HAP-1 (cell line): ENCODE data around the gene NIP7.
A peak's percentile ranks its signal among the peaks of the same experiment; 100 is the strongest.

Source experiments
- DNase-seq, 2 experiments: peaks; one replicate each; pipeline ENCODE4 v3.0.0-alpha.2; 2016 to 2020; ENCODE audit warnings: low spot score in 2 of 2
- H3K27me3 ChIP-seq: fragments of 250-450 bp; sonication (Bioruptor Pico); 2 replicates; pipeline ENCODE4 v1.5.1; 2020; ENCODE audit warnings: low read depth, mild to moderate bottlenecking, moderate library complexity
- H3K36me3 ChIP-seq: fragments of 250-450 bp; sonication (Bioruptor Pico); replicated peaks from 2 replicates; pipeline ENCODE4 v1.5.1; 2020; ENCODE audit warnings: mild to moderate bottlenecking
- H3K4me1 ChIP-seq: fragments of 250-450 bp; sonication (Bioruptor Pico); 2 replicates; pipeline ENCODE4 v1.5.1; 2020; ENCODE audit warnings: mild to moderate bottlenecking
- H3K4me3 ChIP-seq: fragments of 250-450 bp; sonication (Bioruptor Pico); 2 replicates; pipeline ENCODE4 v1.5.1; 2020; ENCODE audit warnings: mild to moderate bottlenecking, moderate library complexity
- H3K9me3 ChIP-seq: fragments of 250-450 bp; sonication (Bioruptor Pico); 2 replicates; pipeline ENCODE4 v1.5.1; 2020; ENCODE audit warnings: mild to moderate bottlenecking, moderate library complexity
- in situ Hi-C: fragments of 300-500 bp; cut with MboI; formaldehyde crosslinking; loops from 3 replicates; pipeline ENCODE4 v1.14.3; 2020; ENCODE audit warnings: low sequenced_read_pairs, inconsistent platforms, mixed read lengths

The NIP7 gene

DNA sequence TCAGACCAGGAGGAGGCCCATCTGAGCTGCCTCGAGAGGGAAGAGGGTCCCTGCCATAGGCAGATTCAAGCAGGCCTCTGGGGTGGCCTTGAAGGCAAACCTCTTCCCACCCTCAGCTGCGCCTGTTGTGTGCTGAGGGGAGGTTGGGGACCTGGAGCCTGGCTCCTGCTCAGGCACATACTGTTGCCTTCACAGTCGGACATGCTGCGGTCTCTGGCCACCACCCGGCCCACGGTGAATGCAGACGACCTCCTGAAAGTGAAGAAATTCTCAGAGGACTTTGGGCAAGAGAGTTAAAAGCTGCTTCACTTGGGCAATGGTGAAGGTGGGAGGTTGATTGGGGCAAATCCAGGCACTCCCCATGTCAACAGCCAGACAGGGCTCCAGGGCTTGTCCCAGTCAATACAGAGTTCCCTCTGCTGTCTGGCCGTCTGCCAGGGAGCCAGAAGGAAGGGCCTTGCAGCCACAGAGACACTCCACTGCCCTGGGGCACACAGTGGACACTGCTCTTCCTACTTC lies 15.5 kb upstream of the NIP7 start:
- Histone ChIP-seq H3K9me3 (no peaks in the 10 kb centered on the region), H3K4me1 (peaks cover 14% of the 10 kb centered on the region), H3K27me3 (no peaks in the 10 kb centered on the region), H3K36me3 (peaks cover 91% of the 10 kb centered on the region), H3K4me3 (no peak overlapping the region)
- in situ Hi-C loops = no loop called here
- DNase-seq = peak in 1 of 2 experiments; percentile 41

DNA sequence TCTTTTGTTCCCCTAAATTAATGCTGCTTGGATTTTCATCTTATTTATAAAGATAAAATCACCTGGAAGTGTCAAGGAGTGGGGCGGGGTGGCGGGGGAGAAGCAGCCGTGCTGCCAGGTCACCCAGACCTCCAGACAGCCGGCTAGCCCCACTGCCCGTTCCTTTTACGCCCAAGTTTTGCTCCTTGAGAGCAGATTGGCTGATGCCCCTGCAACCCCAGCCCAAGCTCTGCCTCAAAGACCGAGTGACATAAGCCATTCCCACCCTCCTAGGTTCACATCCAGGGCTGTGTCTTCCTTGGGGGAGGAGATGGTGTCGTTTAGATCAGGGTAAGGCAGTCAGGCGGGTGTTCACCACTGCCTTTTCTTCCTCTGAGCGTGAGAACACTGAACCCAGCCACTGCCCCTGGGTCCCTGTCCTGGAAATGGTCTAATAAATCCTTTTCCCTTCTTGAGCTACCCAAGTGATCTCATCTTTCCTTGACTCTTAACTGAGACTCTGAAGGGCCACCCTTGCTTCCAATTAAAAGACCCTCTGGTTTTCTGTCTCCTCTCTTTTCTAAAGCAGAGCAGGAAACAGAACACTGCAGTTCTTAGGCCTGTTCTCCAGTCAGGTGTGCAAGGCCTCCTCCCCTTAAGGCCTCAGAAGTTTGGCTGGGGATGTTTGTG lies 14.9 kb upstream of the NIP7 start:
- H3K4me3 ChIP-seq = no peak overlapping the region
- H3K36me3 ChIP-seq = peaks cover 88% of the 10 kb centered on the region
- no peaks in the 10 kb centered on the region for H3K9me3 ChIP-seq
- in situ Hi-C loops = no loop called here
- H3K27me3 ChIP-seq = no peaks in the 10 kb centered on the region
- peaks cover 15% of the 10 kb centered on the region for H3K4me1 ChIP-seq
- no peak for DNase-seq

DNA sequence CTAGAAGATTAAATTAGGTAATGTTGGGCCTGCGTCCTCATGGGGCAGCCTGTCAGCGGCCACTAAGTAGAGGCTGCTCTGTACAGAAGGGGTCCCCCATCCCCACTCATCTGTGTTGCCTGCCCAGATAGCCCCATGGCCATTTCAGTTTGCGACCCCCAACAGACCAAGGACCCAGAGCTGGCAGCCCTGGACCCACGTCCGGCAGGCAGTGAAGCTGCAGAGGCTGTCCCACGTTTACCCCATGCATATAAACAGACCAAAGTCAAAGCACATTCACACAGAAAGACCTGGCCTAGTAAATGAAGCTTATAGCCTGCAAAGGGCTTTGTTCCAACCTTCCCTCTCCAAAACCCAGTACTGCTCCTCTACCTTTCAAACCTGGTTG lies 13.8 kb upstream of the NIP7 start:
- in situ Hi-C loops = no loop called here
- DNase-seq = no peak
- H3K4me1 ChIP-seq = peaks cover 16% of the 10 kb centered on the region
- H3K36me3 ChIP-seq = peaks cover 80% of the 10 kb centered on the region
- no peaks in the 10 kb centered on the region for H3K9me3 ChIP-seq
- H3K4me3 ChIP-seq = no peak overlapping the region
- H3K27me3 ChIP-seq = no peaks in the 10 kb centered on the region

DNA sequence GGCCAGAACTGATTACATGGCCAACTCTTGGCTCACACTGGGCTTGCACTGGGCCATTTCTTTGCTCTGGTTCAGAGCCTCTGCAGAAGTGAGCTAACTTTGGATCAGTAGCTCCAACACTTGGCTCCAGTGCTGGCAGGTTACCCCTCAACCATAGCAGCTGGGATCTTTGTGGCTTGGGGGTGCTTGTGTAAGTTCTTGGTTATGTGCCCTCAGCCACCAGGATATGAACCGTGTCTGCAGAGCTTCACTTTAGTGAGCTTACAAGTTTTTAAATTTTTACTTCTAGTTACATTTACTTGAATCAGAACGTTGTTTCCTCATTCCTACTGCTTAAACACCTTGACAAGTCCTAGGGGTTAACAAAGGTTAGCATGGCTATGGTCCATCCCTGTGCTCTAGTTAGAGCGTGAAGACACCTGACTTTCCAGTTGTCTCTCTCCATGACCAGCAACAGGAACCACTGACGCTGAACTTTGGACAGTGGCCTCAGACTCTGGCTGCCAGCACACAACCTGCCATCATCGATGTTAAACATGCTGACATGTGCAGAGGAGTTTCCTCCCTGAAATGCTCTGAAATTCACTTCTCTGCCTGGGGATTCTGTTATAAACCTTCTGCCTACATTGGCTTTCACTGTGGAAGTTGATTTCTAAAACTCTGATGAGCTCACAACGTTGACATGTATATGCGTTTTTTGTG lies 13.2 kb upstream of the NIP7 start:
- H3K36me3 ChIP-seq = peaks cover 79% of the 10 kb centered on the region
- no peaks in the 10 kb centered on the region for H3K27me3 ChIP-seq
- H3K4me3 ChIP-seq = no peak overlapping the region
- H3K4me1 ChIP-seq = peaks cover 20% of the 10 kb centered on the region
- no peaks in the 10 kb centered on the region for H3K9me3 ChIP-seq
- in situ Hi-C loops = no loop called here
- no peak for DNase-seq

DNA sequence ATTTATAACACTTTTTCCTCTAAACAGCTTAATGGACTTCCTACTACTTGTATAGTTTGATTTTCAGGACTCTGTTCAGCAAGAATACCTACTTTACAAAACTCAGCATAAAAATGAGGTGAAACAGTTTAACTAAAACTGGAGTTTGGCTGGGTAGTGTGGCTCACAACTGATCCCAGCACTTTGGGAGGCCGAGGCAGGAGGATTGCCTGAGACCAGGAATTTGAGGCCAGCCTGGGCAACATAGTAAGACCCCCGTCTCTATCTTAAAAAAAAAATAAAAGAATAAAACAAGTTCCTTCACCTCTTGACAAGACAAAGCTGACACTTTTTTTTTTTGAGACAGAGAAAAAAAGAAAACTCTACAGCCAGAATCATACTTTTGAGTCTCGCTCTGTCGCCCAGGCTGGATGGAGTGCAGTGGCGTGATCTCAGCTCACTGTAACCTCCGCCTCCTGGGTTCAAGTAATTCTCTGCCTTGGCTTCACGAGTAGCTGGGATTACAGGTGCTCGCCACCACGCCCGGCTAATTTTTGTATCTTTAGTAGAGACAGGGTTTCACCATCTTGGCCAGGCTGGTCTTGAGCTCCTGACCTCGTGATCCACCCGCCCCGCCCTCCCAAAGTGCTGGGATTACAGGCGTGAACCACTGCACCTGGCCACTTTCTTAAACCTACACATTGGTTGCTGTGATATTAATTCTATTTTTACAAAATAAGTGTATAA lies 11.8 kb upstream of the NIP7 start:
- H3K36me3 ChIP-seq = peaks cover 79% of the 10 kb centered on the region
- no peaks in the 10 kb centered on the region for H3K27me3 ChIP-seq
- DNase-seq = no peak
- H3K4me3 ChIP-seq = peak overlapping the region; percentile 79
- peaks cover 20% of the 10 kb centered on the region for H3K4me1 ChIP-seq
- H3K9me3 ChIP-seq = no peaks in the 10 kb centered on the region
- in situ Hi-C loops = no loop called here

DNA sequence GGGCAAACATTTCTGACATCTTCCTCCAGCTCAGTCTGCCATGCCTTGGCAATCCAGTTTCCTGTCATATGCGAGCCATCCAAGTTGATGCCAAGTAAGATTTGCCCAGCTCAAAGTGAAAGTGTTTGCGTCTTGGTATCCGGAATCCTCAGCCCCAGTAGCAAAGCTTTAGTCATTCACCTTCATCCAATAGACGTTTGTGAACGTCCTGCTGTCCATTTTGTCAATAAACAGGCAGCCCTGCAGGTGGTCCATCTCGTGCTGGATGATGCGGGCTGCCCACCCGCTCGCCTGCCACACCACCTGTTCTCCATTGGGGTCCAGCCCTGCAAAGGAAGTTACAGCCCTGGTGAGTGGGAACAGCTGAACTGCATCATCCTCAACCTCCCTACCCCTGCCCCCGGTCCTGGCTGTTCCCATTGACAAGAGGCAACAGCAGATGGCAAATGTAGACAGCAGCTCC lies 10.7 kb upstream of the NIP7 start:
- H3K27me3 ChIP-seq = no peaks in the 10 kb centered on the region
- H3K9me3 ChIP-seq = no peaks in the 10 kb centered on the region
- DNase-seq = no peak
- H3K36me3 ChIP-seq = peaks cover 77% of the 10 kb centered on the region
- in situ Hi-C loops = no loop called here
- H3K4me1 ChIP-seq = peaks cover 20% of the 10 kb centered on the region
- peak overlapping the region; percentile 79 for H3K4me3 ChIP-seq

DNA sequence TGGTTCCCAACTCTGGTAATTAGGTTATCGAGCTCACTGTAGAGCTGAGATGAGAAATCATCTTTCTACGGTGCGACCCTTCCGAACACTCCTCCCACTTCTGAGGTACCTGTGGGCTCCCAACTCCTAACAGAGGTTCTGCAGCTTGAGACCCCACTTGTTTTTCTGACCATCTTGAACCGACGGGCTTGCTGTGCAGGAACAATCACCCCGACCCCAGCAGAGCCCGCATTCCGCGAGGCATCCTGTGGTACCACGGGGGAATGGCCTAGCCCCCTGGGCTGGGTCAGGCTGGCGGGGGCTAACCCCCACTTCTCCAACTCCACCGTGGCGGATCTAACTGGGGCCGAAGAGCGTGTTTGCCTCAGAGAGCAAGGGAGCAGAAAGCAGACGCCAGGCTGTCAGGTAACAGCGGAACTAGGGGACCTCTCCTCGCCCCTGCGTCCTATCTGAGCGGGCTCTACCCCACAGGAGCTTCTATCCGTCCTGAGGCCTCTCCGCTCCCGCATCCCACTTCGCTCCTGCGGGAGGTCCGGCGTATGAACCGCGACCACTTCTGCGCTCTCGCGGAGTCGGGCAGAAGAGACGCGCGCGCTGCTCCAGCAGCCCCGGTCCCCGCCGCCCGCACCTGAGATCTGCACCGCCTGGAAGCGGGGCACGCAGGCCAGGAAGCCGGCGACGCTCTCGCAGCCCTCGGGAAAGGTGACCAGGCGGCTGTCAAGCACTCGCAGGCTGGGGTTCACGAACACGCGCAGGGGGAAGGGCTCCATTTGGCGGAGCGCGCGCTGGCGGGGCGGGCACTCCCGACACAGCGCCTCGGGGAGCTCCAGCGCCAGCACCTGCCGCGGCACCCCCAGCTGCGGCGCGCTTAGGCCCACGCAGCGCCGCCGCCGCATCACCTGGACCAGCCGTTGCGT lies 9.9 kb upstream of the NIP7 start:
- peak in 1 of 2 experiments; percentile 46 for DNase-seq
- peaks cover 20% of the 10 kb centered on the region for H3K4me1 ChIP-seq
- H3K27me3 ChIP-seq = no peaks in the 10 kb centered on the region
- in situ Hi-C loops = no loop called here
- no peaks in the 10 kb centered on the region for H3K9me3 ChIP-seq
- peaks cover 77% of the 10 kb centered on the region for H3K36me3 ChIP-seq
- peak overlapping the region; percentile 79 for H3K4me3 ChIP-seq

DNA sequence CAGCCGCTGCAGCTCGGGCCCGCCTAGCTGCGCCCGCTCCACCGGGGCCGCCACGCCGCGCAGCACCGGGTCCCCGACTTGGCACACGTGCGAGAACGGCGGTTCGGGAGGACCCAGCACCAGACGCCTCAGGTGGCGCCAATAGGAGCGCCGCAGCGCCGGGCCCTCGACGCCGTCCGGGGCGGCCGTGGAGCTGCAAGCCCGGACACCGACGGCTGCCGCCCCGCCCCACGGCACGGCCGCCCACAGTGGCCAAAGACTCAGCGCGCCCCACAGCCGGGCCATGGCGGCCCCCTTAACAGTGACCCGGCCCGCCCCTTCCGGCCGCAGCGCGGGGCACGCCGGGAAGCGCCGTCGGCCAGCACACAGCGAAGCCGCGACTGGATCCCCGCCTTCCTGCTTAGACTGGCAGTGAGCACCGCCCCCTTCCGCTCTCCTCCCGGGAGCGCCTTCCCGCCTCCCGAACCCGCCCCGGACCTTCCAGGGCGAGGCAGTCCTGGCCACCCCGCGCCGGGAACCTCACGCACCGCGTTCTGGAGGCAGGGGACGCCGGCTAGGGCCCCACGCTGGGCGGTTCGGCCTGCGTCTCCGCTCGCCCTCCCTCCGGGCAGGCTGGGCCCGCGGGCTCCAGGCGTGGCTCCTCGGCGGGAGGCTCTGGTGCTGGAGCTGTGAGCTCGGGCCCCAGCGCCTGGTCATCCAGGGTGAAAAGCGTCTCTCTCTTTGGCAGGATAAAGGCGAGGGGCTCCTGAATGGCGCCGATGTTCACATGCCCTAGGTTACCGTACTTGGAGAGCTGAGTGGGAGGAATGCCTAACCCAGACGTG lies 9.1 kb upstream of the NIP7 start, which contains the start of gene PDF:
TSS of gene PDF (minus strand) at position 303 of the 824 bp plus-strand sequence. CDS start at position 285, 18 bp downstream.
- DNase-seq = peak; percentile 94 to 97
- in situ Hi-C loops = no loop called here
- peak within 1 kb of the TSS; percentile 79 for H3K4me3 ChIP-seq
- peaks cover 20% of the 10 kb centered on the region for H3K4me1 ChIP-seq
- peaks cover 78% of the 10 kb centered on the region for H3K36me3 ChIP-seq
- no peaks in the 10 kb centered on the region for H3K27me3 ChIP-seq
- H3K9me3 ChIP-seq = no peaks in the 10 kb centered on the region

DNA sequence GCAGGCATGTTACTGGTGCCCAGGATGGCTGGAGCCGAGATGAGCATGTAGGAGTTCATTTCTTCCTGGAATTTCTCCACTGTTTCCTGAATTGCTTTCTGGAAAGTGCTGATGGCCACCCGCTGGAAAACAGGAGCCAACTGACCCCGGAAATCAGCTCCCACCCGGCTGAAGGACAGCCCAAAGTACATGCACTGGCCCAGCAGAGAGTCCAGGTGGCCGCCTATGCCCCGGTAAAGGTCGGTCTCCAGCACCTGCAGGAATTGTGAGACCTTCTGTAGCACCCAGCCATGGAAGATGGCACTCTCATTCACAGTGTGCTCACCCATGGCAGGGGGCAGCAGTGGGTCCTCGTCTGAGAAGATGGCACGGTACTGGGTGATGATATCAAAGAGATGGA lies 4.9 kb upstream of the NIP7 start:
- in situ Hi-C loops = no loop called here
- Histone ChIP-seq H3K9me3 (no peaks in the 10 kb centered on the region), H3K4me1 (peaks cover 14% of the 10 kb centered on the region), H3K36me3 (peaks cover 57% of the 10 kb centered on the region), H3K4me3 (no peak overlapping the region), H3K27me3 (no peaks in the 10 kb centered on the region)
- DNase-seq = no peak

DNA sequence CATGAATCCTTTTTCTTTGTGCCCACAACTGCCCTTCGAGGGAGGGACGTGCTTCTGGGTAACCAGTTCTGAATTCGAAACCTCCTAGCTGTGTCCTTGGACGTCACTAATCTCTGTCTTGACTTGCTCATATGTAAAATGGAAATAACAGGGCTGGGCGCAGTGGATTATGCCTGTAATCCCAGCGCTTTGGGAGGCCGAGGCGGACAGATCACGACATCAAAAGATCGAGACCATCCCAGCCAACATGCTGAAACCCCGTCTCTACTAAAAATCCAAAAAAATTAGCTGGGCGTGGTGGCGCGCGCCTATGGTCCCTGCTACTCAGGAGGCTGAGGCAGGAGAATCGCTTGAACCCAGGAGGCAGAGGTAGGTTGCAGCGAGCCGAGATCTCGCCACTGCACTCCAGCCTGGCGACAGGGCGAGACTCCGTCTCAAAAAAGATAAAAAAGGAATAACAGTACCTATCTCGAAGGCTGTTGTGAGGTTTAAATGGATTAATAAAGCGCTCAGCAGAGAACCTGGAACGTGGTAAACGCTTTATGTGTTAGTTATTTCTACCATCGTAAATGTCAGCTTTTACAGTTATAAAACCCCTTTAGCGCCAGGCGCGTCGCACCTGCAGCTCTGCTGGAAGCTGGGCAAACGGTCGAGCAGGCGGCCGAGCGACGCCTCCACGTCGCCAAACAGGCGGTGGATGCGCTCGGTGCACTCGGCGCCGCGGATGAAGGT lies 849 bp upstream of the NIP7 start:
- no peak for DNase-seq
- Histone ChIP-seq H3K4me1 (peaks cover 13% of the 10 kb centered on the region), H3K4me3 (peak overlapping the region; percentile 85), H3K27me3 (no peaks in the 10 kb centered on the region), H3K9me3 (no peaks in the 10 kb centered on the region), H3K36me3 (peaks cover 67% of the 10 kb centered on the region)
- in situ Hi-C loops = no loop called here

DNA sequence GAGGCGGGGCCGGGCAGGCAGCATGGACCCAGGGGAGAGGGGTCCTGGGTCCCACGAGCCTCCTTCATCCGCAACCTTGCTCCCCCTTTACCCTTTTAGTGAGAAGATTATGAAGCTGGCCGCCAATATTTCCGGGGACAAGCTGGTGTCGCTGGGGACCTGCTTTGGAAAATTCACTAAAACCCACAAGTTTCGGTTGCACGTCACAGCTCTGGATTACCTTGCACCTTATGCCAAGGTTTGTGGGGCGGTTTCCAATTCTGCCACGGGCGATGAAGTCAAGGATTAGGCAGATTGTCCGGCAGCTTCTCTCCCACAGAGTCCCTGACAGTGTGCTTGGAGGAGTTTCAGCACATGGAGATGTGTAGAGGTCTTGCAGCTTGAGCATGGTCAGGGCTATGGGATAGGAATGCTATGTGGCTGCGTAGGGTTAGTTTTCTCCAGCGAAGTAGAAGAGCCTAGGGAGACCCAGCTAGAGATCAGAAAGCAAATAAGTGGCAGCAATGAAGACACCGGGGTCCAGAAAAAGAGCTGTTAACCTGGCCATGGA lies 598 bp downstream of the NIP7 start:
- no peak for DNase-seq
- no peaks in the 10 kb centered on the region for H3K9me3 ChIP-seq
- peak overlapping the region; percentile 85 for H3K4me3 ChIP-seq
- H3K27me3 ChIP-seq = no peaks in the 10 kb centered on the region
- in situ Hi-C loops = no loop called here
- H3K4me1 ChIP-seq = peaks cover 13% of the 10 kb centered on the region
- peaks cover 56% of the 10 kb centered on the region for H3K36me3 ChIP-seq

DNA sequence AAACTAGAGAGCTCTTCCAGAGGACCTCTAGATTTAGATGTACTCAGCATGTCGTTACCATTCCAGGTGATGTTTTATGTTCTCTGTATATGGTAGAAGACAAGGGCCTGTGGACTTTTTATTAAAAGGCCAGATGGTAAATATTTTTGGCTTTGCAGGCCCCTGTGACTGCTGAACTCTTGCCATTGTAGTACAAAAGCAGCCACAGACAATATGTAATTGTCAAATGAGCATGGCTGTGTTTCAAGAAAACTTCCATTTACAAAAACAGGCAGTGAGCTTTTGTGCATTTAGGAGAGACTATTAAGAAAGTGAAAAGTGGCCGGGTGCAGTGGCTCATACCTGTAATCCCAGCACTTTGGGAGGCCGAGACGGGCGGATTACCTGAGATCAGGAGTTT lies 4.6 kb downstream of the NIP7 start:
- in situ Hi-C loops = no loop called here
- Histone ChIP-seq H3K36me3 (peaks cover 46% of the 10 kb centered on the region), H3K9me3 (no peaks in the 10 kb centered on the region), H3K4me1 (peaks cover 5% of the 10 kb centered on the region; the same call in 1 of the 2 replicates), H3K4me3 (no peak overlapping the region), H3K27me3 (no peaks in the 10 kb centered on the region)
- no peak for DNase-seq
